CD4-positive, alpha-beta T cell (primary cell): ENCODE results near the gene ZSCAN25. TPM values are rescaled to one million over a fixed set of nuclear protein-coding genes. Genes with fewer than 3 reads are reported as not detected.

Source experiments
- ATAC-seq: fragments of 200-7000 bp; cut with Tn5 transposase; one replicate; pipeline ENCODE4 v1.10.0; 2022; ENCODE audit warnings: mild to moderate bottlenecking; ENCODE audit not compliant: poor library complexity
- CTCF ChIA-PET: fragments of 350-600 bp; sonication (Branson Sonifier 250); formaldehyde crosslinking; loops from one replicate; lab custom pipeline; 2021; ENCODE audit warnings: antibody characterized with exemption, inconsistent platforms; lab: Charles Lee
- POLR2A ChIA-PET: fragments of 350-600 bp; sonication (Branson Sonifier 250); formaldehyde crosslinking; loops from one replicate; lab custom pipeline; 2021; ENCODE audit warnings: antibody characterized with exemption, inconsistent platforms; lab: Charles Lee
- DNase-seq, 14 experiments: peaks; one replicate each; pipeline ENCODE4 v3.0.0-alpha.2; 2013 to 2020; ENCODE audit warnings: mixed read lengths in 2 of 14
- H3K27ac ChIP-seq, 2 donors: one replicate each; pipeline versions ENCODE4 v1.5.1 to v1.7.0; 2013; ENCODE audit warnings: low read length in 2 of 2, low read depth in 1 of 2, mild to moderate bottlenecking in 1 of 2
- H3K27me3 ChIP-seq, 2 experiments: 1 replicate in 1 of 2; 2 replicates in 1 of 2; pipeline versions ENCODE4 v1.6.1 to v1.7.0; 2013; ENCODE audit warnings: low read length in 2 of 2, control low read depth in 1 of 2, mild to moderate bottlenecking in 1 of 2, moderate library complexity in 1 of 2; ENCODE audit not compliant: insufficient read depth in 2 of 2, control insufficient read depth in 1 of 2
- H3K36me3 ChIP-seq: one replicate; pipeline ENCODE4 v1.6.1; 2013; ENCODE audit warnings: low read length, control low read depth; ENCODE audit not compliant: insufficient read depth
- H3K4me1 ChIP-seq: one replicate; pipeline ENCODE4 v1.6.1; 2013; ENCODE audit warnings: low read length, control low read depth; ENCODE audit not compliant: insufficient read depth
- H3K4me3 ChIP-seq: one replicate; pipeline ENCODE4 v1.5.1; 2013; ENCODE audit warnings: mild to moderate bottlenecking, low read length, moderate library complexity
- H3K9me3 ChIP-seq, 2 experiments: 1 replicate in 1 of 2; 2 replicates in 1 of 2; pipeline versions ENCODE4 v1.6.1 to v1.7.0; 2013; ENCODE audit warnings: low read length in 2 of 2, mild to moderate bottlenecking in 2 of 2, control low read depth in 1 of 2, moderate library complexity in 1 of 2; ENCODE audit not compliant: control insufficient read depth in 1 of 2, insufficient read depth in 1 of 2
- H3K27ac Mint-ChIP-seq: one replicate; pipeline ENCODE4 v1.8.0; 2020; ENCODE audit warnings: mixed read lengths
- H3K27me3 Mint-ChIP-seq: one replicate; pipeline ENCODE4 v1.8.0; 2021; ENCODE audit warnings: mixed read lengths
- H3K36me3 Mint-ChIP-seq: one replicate; pipeline ENCODE4 v1.8.0; 2021; ENCODE audit warnings: low read depth, mixed read lengths
- H3K4me1 Mint-ChIP-seq: one replicate; pipeline ENCODE4 v1.8.0; 2021; ENCODE audit warnings: low read depth, mixed read lengths
- H3K4me3 Mint-ChIP-seq: one replicate; pipeline ENCODE4 v1.8.0; 2020; ENCODE audit warnings: mild to moderate bottlenecking, mixed read lengths
- H3K9me3 Mint-ChIP-seq: one replicate; pipeline ENCODE4 v1.8.0; 2020; ENCODE audit warnings: mixed read lengths
- intact Hi-C, 2 experiments: fragments of 100-400 bp; cut with DNase I in 1 of 2; cut with micrococcal nuclease in 1 of 2; formaldehyde crosslinking; loops; one replicate each; pipeline versions ENCODE4 v1.15.1 to v1.9.0; 2023 to 2025; cut with DNase I, micrococcal nuclease
- total RNA-seq, 174 experiments: library from RNA in 2 of 174; stranded (reverse) in 2 of 174; gene quantifications; one replicate each; pipeline ENCODE4 v1.2.3 and lab custom pipeline; 2021 to 2026
- TF ChIP-seq, protein P1 (sequence below): fragments of 200-600 bp; IDR thresholded peaks from one replicate; pipeline ENCODE4 v1.8.0; 2022; ENCODE audit warnings: antibody characterized with exemption, mild to moderate bottlenecking

Gene ZSCAN25
- total RNA-seq, 2 experiments from 2014 or later: 41.5 to 44.2 TPM

DNA sequence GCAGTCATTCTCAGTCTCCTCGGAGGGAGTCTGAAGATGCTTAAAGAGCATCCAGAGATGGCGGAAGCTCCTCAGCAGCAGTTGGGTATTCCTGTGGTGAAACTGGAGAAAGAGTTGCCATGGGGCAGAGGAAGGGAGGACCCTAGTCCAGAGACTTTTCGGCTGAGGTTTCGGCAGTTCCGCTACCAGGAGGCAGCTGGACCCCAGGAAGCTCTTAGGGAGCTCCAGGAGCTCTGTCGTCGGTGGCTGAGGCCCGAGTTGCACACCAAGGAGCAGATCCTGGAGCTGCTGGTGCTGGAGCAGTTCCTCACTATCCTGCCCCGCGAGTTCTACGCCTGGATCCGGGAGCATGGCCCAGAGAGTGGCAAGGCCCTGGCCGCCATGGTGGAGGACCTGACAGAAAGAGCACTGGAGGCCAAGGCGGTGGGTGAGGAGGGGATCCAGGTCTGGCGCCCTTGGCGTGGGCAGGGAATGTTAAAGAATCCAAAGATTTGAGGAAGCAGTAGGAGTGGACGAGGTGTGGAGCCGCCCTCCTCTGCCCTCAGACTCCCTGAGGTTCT, 2.9 kb downstream of the ZSCAN25 start:
- H3K27me3 ChIP-seq: no peaks in the 10 kb centered on the region
- H3K4me1 Mint-ChIP-seq: peaks cover 66% of the 10 kb centered on the region
- H3K4me3 Mint-ChIP-seq: peak overlapping the region; percentile 99
- H3K36me3 Mint-ChIP-seq: peaks cover 81% of the 10 kb centered on the region
- no peaks in the 10 kb centered on the region for H3K9me3 Mint-ChIP-seq
- peaks cover 46% of the 10 kb centered on the region for H3K4me1 ChIP-seq
- H3K36me3 ChIP-seq: peaks cover 51% of the 10 kb centered on the region
- H3K27me3 Mint-ChIP-seq: no peaks in the 10 kb centered on the region
- ChIA-PET CTCF (no interaction called here), POLR2A (no interaction called here)
- TF ChIP-seq, protein P1, sequence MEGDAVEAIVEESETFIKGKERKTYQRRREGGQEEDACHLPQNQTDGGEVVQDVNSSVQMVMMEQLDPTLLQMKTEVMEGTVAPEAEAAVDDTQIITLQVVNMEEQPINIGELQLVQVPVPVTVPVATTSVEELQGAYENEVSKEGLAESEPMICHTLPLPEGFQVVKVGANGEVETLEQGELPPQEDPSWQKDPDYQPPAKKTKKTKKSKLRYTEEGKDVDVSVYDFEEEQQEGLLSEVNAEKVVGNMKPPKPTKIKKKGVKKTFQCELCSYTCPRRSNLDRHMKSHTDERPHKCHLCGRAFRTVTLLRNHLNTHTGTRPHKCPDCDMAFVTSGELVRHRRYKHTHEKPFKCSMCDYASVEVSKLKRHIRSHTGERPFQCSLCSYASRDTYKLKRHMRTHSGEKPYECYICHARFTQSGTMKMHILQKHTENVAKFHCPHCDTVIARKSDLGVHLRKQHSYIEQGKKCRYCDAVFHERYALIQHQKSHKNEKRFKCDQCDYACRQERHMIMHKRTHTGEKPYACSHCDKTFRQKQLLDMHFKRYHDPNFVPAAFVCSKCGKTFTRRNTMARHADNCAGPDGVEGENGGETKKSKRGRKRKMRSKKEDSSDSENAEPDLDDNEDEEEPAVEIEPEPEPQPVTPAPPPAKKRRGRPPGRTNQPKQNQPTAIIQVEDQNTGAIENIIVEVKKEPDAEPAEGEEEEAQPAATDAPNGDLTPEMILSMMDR: no peak
- DNase-seq (no peak), ATAC-seq (no peak)
- H3K9me3 ChIP-seq: no peaks in the 10 kb centered on the region
- peak overlapping the region; percentile 92 for H3K27ac Mint-ChIP-seq
- intact Hi-C loops: loop anchor here (5.0 to 10.0 kb wide), 3 partner anchors 62 to 1215 kb away; partner anchors contain the start of genes SMURF1 (in 1 of the 2) and ZNF655 (in 1 of the 2)
- H3K4me3 ChIP-seq: no peak overlapping the region
- no peak overlapping the region for H3K27ac ChIP-seq

DNA sequence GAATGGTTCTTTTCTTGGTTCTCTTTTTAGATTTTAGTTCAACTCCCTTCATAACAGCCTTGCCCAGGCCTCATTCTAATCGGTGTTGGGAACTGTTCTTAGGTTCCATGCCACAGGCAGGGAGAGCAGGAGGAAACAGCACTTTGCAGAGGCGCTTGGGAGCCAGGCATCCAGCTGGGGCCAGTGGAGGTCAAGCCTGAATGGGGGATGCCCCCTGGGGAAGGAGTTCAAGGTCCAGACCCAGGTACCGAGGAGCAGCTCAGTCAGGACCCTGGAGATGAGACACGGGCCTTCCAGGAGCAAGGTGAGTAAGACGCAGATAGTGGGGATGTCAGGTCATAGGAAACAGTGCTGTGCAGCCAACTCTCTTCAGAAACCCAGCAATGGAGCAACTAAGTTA, 4.5 kb downstream of the ZSCAN25 start:
- ChIA-PET POLR2A (no interaction called here), CTCF (no interaction called here)
- Histone ChIP-seq H3K27ac (no peak overlapping the region), H3K36me3 (peaks cover 66% of the 10 kb centered on the region), H3K4me1 (peaks cover 55% of the 10 kb centered on the region), H3K4me3 (no peak overlapping the region), H3K9me3 (no peaks in the 10 kb centered on the region), H3K27me3 (no peaks in the 10 kb centered on the region)
- no peak for ATAC-seq
- TF ChIP-seq, protein P1: no peak
- DNase-seq: no peak
- Mint-ChIP-seq H3K9me3 (no peaks in the 10 kb centered on the region), H3K4me3 (no peak overlapping the region), H3K36me3 (peaks cover 95% of the 10 kb centered on the region), H3K4me1 (peaks cover 73% of the 10 kb centered on the region), H3K27me3 (no peaks in the 10 kb centered on the region), H3K27ac (peak overlapping the region; percentile 69)
- intact Hi-C loops: loop anchor here in 1 of 2 experiments (10.0 kb wide), 1 partner anchor 476 kb away; the partner anchor contains the start of gene SMURF1

DNA sequence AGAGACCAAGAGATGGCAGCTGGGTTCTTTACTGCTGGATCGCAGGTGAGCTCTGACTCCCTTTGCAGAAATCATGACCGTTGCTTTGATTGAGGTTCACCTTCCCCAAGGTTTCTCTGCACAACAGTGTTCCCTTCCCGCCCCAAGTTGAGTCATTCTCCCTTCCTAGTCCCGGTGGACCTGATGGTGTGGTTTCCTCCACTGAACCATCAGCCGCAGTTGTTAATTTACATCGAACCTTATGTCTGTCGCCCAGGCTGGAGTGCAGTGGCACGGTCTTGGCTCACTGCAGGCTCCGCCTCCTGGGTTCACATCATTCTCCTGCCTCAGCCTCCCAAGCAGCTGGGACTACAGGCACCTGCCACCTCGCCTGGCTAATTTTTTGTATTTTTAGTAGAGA, 5.8 kb downstream of the ZSCAN25 start:
- peak overlapping the region; percentile 92 for H3K27ac Mint-ChIP-seq
- ATAC-seq: no peak
- no peaks in the 10 kb centered on the region for H3K27me3 Mint-ChIP-seq
- peaks cover 44% of the 10 kb centered on the region for H3K4me1 ChIP-seq
- no peaks in the 10 kb centered on the region for H3K27me3 ChIP-seq
- peaks cover 79% of the 10 kb centered on the region for H3K36me3 ChIP-seq
- intact Hi-C loops: loop anchor here in 1 of 2 experiments (10.0 kb wide), 1 partner anchor 478 kb away; the partner anchor contains the start of gene SMURF1
- ChIA-PET POLR2A (no interaction called here), CTCF (no interaction called here)
- H3K9me3 Mint-ChIP-seq: no peaks in the 10 kb centered on the region
- H3K4me1 Mint-ChIP-seq: peaks cover 67% of the 10 kb centered on the region
- H3K4me3 Mint-ChIP-seq: peak overlapping the region; percentile 15
- DNase-seq: no peak
- H3K4me3 ChIP-seq: no peak overlapping the region
- no peak overlapping the region for H3K27ac ChIP-seq
- peaks cover 94% of the 10 kb centered on the region for H3K36me3 Mint-ChIP-seq
- no peaks in the 10 kb centered on the region for H3K9me3 ChIP-seq
- TF ChIP-seq, protein P1: no peak
